ENCODE measurements around the gene CEP85. TPM values are rescaled to one million over a fixed set of nuclear protein-coding genes. Genes with fewer than 3 reads are reported as not detected.

The CEP85 gene
- total RNA-seq, 1 experiment from 2014 or later, result 19.7 TPM

DNA sequence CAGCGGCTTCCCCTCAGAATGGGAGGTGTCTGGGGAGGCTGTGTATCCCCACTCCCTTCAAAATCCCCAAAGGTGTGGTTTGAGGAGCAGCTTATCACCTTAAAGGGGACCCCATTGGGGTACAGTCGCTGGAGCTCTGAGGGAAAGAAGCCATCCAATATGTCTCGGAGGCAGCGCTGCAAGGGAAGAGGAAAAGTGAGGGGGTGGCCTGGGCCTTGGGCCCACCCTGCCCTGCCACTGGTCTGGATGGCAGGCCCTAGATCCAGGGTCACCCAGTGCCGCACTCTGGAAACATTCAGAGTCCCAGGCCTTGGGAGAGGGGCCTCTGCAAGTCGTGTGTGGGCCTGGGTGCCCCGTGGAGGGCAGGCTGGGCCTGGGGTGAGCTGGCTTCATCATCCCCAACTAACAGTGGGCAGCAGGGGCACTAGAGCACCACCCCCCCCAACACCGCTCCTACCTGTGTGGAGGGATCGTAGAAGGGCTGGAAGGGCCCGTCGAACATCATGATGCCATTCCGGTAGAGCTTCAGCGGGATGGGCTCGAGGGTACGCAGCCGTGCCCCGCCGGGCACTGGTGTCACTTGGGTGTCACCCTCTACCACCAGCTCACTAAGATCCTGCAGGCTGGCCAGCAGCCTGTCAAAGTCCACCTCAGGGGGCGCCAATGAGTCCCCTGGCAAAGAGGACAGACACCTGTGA is 51.5 kb downstream of the CEP85 start:
- no TSS peak for BruUV-seq (replicated peaks)
- intact Hi-C loops (cut with micrococcal nuclease; ENCODE audit: unreplicated experiment), result loop anchor here (1.0 kb wide), 5 partner anchors 36 to 132 kb away; no protein-coding TSS in a partner anchor
- H3K4me3 Mint-ChIP-seq (ENCODE audit: unreplicated experiment), result no peak overlapping the region
- peak overlapping the region; percentile 51 for H3K27ac Mint-ChIP-seq (ENCODE audit: unreplicated experiment)
- H3K27me3 Mint-ChIP-seq (ENCODE audit: insufficient read depth, unreplicated experiment), result no peaks in the 10 kb centered on the region
- Histone ChIP-seq H3K4me1 (peaks cover 13% of the 10 kb centered on the region), H3K36me3 (ENCODE audit: control insufficient read depth, insufficient read depth, low read length) (no peaks in the 10 kb centered on the region; the same call in 1 of the 2 replicates), H3K9me3 (no peaks in the 10 kb centered on the region), H3K4me3 (ENCODE audit: low read depth, low read length) (no peak overlapping the region), H3K27me3 (replicated peaks; ENCODE audit: control insufficient read depth, insufficient read depth, low read length) (no peaks in the 10 kb centered on the region)
- DNase-seq, result peak in 1 of 2 experiments; percentile 65
- H3K36me3 Mint-ChIP-seq (ENCODE audit: insufficient read depth, unreplicated experiment), result peaks cover 18% of the 10 kb centered on the region
- POLR2A ChIA-PET, result no interaction called here
- TF ChIP-seq, protein P1, sequence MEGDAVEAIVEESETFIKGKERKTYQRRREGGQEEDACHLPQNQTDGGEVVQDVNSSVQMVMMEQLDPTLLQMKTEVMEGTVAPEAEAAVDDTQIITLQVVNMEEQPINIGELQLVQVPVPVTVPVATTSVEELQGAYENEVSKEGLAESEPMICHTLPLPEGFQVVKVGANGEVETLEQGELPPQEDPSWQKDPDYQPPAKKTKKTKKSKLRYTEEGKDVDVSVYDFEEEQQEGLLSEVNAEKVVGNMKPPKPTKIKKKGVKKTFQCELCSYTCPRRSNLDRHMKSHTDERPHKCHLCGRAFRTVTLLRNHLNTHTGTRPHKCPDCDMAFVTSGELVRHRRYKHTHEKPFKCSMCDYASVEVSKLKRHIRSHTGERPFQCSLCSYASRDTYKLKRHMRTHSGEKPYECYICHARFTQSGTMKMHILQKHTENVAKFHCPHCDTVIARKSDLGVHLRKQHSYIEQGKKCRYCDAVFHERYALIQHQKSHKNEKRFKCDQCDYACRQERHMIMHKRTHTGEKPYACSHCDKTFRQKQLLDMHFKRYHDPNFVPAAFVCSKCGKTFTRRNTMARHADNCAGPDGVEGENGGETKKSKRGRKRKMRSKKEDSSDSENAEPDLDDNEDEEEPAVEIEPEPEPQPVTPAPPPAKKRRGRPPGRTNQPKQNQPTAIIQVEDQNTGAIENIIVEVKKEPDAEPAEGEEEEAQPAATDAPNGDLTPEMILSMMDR (IDR thresholded peaks at IDR 0.05; ENCODE audit: insufficient read depth in 1 of 2, low read depth in 1 of 2, low read length in 1 of 2, severe bottlenecking in 1 of 2, unreplicated experiment in 1 of 2), result peak; percentile 41 to 45
- CTCF ChIA-PET, result interaction anchor here (0.6 to 2.7 kb wide), 11 partner anchors 10 to 231 kb away, joined by 3 to 15 read pairs (median 5); partner anchors contain the start of gene CEP85
- peaks cover 17% of the 10 kb centered on the region for H3K4me1 Mint-ChIP-seq (ENCODE audit: low read depth, unreplicated experiment)
- H3K9me3 Mint-ChIP-seq (ENCODE audit: unreplicated experiment), result no peaks in the 10 kb centered on the region

DNA sequence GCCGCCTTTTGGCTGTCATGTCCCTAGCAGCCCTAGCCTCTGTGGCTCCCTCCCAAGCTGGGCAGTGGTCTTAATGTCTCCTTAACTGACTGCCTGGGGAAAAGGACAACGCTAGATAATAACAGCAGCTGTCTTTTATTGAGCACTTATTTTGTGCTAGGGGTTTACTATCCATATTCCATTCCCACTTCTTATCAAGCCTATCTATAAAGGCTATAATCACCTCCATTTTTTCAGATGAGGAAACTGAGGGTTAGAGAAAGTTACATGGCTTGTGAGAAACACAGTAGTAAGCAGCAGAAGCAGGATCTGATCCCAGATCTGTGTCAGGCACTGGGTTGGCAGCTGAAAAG is 52.0 kb downstream of the CEP85 start:
- H3K27ac Mint-ChIP-seq (ENCODE audit: unreplicated experiment), result no peak overlapping the region
- DNase-seq, result no peak
- no peaks in the 10 kb centered on the region for H3K9me3 Mint-ChIP-seq (ENCODE audit: unreplicated experiment)
- H3K36me3 ChIP-seq (ENCODE audit: control insufficient read depth, insufficient read depth, low read length), result no peaks in the 10 kb centered on the region; the same call in 1 of the 2 replicates
- TF ChIP-seq, protein P1 (IDR thresholded peaks at IDR 0.05; ENCODE audit: insufficient read depth in 1 of 2, low read depth in 1 of 2, low read length in 1 of 2, severe bottlenecking in 1 of 2, unreplicated experiment in 1 of 2), result no peak
- no peak overlapping the region for H3K4me3 Mint-ChIP-seq (ENCODE audit: unreplicated experiment)
- BruUV-seq (replicated peaks), result no TSS peak
- H3K27me3 Mint-ChIP-seq (ENCODE audit: insufficient read depth, unreplicated experiment), result no peaks in the 10 kb centered on the region
- intact Hi-C loops (cut with micrococcal nuclease; ENCODE audit: unreplicated experiment), result no loop called here
- H3K4me1 Mint-ChIP-seq (ENCODE audit: low read depth, unreplicated experiment), result peaks cover 12% of the 10 kb centered on the region
- ChIA-PET POLR2A (no interaction called here), CTCF (interaction anchor here (0.6 to 2.7 kb wide), 5 partner anchors 10 to 109 kb away, joined by 3 to 15 read pairs (median 7); no protein-coding TSS in a partner anchor)
- no peaks in the 10 kb centered on the region for H3K27me3 ChIP-seq (replicated peaks; ENCODE audit: control insufficient read depth, insufficient read depth, low read length)
- peaks cover 13% of the 10 kb centered on the region for H3K4me1 ChIP-seq
- H3K4me3 ChIP-seq (ENCODE audit: low read depth, low read length), result no peak overlapping the region
- H3K9me3 ChIP-seq, result no peaks in the 10 kb centered on the region
- H3K36me3 Mint-ChIP-seq (ENCODE audit: insufficient read depth, unreplicated experiment), result peaks cover 14% of the 10 kb centered on the region

DNA sequence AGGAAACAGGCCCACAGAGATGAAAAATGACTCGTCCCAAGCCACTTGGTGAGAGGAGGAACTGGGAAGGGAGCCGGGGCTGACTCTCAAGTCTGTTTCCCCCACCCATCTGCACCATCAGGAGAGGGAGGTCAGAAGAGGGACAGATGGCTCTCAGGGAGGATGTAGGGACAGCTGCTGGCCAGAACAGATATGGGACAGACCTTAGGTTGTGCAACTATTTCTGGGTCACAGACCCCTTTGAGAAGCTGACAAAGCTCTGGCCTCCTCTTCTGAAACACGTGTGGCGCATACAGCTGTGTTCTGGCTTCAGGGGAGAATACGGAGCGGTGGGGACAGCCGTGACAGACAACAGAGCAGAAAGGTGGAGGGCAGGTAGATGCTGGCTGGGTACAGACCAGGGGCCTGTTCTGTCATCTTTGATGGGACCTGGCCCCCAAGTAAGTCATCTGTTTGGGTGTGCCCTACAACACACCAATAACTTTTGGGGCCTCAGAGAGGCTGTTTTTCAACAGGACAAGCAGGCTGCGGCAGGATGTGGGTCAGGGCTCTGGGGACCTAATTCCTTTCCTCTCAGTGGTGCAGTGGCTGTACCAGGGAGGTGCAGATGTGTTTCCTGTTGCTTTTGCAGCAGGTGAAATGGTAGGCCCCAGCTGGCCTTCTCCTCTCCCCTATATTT is 53.2 kb downstream of the CEP85 start:
- CTCF ChIA-PET, result interaction anchor here (0.6 to 0.8 kb wide), 2 partner anchors 21 to 24 kb away, joined by 3 to 7 read pairs; no protein-coding TSS in a partner anchor
- POLR2A ChIA-PET, result no interaction called here
- H3K27me3 Mint-ChIP-seq (ENCODE audit: insufficient read depth, unreplicated experiment), result no peaks in the 10 kb centered on the region

More for the DNA sequence above, 53.2 kb downstream of the CEP85 start:
- Histone ChIP-seq H3K4me3 (ENCODE audit: low read depth, low read length) (no peak overlapping the region), H3K36me3 (ENCODE audit: control insufficient read depth, insufficient read depth, low read length) (no peaks in the 10 kb centered on the region), H3K4me1 (peaks cover 13% of the 10 kb centered on the region), H3K27me3 (replicated peaks; ENCODE audit: control insufficient read depth, insufficient read depth, low read length) (no peaks in the 10 kb centered on the region), H3K9me3 (no peaks in the 10 kb centered on the region)
- Mint-ChIP-seq H3K4me1 (ENCODE audit: low read depth, unreplicated experiment) (peaks cover 9% of the 10 kb centered on the region), H3K36me3 (ENCODE audit: insufficient read depth, unreplicated experiment) (peaks cover 11% of the 10 kb centered on the region), H3K9me3 (ENCODE audit: unreplicated experiment) (no peaks in the 10 kb centered on the region), H3K4me3 (ENCODE audit: unreplicated experiment) (no peak overlapping the region), H3K27ac (ENCODE audit: unreplicated experiment) (no peak overlapping the region)
- no TSS peak for BruUV-seq (replicated peaks)
- TF ChIP-seq, protein P1 (IDR thresholded peaks at IDR 0.05; ENCODE audit: insufficient read depth in 1 of 2, low read depth in 1 of 2, low read length in 1 of 2, severe bottlenecking in 1 of 2, unreplicated experiment in 1 of 2), result no peak
- intact Hi-C loops (cut with micrococcal nuclease; ENCODE audit: unreplicated experiment), result no loop called here
- no peak for DNase-seq

Data from Caco-2 (cell line).